Urothelium cell line (cell line): ENCODE measurements around the gene CPZ.
"Not testable (repeated sequence)": the region's sequence is repeated elsewhere in the genome, so short reads cannot be mapped to it uniquely, and the experiment has no call there.

Experiments used
- DNase-seq: peaks from one replicate; pipeline ENCODE4 v3.0.0; 2011; ENCODE audit warnings: low spot score, mixed read lengths
- FAIRE-seq: peaks from 2 replicates; lab custom pipeline; 2011; peaks lifted over from hg19 to GRCh38; lab: Jason Lieb, UNC

The CPZ gene

DNA sequence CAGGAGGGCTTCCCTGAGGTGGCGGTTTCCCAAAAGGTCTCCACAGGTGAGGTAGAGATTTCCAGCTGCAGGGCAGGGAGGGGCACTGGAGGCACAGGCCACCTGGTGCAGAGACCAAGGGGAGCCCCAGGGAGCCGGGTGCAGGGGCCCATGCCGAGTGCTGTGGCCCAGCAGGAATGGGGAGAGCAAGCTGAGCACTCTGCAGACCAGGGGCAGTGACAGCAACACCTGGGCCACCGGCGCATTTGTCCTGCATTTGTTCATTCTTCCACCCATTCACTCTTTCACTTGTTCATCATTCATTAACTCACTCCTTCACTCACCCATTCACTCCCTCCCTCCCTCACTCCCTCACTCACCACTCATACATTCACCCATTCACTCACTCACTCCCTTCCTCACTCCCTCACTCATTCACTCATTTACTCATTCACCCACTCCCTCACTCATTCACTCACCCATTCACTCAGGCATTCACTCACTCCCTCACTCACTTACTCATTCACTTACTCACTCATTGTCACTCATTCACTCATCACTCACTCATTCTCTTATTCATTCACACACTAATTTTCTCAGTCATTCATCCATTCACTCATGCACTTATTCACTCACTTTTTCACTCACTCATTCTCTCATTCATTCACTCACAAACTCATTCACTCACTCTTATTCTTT lies 16.3 kb downstream of the CPZ start:
- no peak for DNase-seq
- FAIRE-seq: no peak

DNA sequence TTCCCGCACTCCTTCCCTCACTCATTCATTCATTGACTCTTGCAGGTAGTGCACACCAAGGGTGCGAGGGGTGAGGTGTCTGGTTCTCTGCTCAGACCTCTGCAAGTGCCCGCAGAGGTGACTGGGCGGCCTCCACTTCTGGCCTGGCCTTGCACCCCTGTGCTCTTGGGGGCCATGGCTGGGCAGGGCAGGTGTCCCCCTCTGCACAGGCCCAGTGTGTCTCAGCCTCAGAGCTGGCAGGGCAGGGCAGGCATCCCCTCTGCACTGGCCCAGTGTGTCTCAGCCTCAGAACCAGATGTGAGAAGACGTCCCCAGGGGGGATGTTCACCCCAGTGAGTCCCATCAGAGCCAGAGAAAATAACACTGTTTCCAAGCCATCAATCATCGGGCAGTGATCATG lies 16.8 kb downstream of the CPZ start:
- DNase-seq (no peak), FAIRE-seq (no peak)

GRCh38 chr4:8609824-8610350 lies 17.3 kb downstream of the CPZ start:
- DNase-seq: no peak
- FAIRE-seq: no peak

- DNase-seq (no peak), FAIRE-seq (no peak)
Observed at GRCh38 chr4:8610858-8611616, 18.5 kb downstream of the CPZ start.

- DNase-seq: no peak
- FAIRE-seq: no peak
Observed at GRCh38 chr4:8612646-8613045, 20.1 kb downstream of the CPZ start.

DNA sequence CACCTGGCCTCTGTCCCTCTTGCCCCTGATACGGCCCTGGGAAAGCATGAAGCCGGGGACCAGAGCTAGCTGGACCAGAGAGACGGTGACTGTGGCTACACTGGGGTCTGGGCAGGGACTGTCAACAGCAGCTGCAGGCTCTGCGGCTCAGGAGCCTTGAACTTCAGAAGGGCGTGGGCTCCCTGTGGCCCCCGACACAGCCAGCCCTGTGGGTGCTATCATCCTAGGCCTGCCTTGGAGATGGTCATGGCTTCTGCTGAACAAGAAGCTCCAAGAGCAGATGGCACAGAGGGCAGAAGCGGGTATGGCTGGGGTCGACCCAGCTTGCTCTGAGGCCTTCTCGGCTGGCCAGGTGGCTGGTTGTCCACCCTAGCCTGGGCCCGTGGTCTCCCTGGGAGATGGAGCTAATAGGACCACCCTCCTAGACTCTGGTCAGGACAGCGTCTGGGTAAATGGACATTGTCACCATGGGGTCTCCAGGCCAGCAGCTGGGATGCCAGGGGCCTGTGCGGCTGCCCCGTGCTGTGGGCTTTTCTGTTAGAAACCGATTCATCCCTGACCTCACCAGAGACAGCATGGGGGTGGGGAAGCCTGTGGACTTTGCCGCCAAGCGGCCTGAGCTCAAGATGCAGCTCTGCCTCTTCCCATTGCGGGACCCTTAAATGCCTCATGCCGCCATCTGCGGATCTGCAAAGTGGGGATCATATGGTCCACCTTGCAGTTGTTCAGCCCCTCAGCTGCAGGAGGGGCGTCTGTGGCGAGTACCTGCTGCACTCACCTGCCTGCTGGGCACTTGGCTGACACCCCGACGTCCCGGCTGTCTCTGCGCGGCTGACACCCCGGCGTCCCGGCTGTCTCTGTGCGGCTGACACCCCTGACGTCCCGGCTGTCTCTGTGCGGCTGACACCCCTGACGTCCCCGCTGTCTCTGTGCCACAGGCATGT lies 21.1 kb downstream of the CPZ start:
- no peak for DNase-seq
- FAIRE-seq: no peak

DNA sequence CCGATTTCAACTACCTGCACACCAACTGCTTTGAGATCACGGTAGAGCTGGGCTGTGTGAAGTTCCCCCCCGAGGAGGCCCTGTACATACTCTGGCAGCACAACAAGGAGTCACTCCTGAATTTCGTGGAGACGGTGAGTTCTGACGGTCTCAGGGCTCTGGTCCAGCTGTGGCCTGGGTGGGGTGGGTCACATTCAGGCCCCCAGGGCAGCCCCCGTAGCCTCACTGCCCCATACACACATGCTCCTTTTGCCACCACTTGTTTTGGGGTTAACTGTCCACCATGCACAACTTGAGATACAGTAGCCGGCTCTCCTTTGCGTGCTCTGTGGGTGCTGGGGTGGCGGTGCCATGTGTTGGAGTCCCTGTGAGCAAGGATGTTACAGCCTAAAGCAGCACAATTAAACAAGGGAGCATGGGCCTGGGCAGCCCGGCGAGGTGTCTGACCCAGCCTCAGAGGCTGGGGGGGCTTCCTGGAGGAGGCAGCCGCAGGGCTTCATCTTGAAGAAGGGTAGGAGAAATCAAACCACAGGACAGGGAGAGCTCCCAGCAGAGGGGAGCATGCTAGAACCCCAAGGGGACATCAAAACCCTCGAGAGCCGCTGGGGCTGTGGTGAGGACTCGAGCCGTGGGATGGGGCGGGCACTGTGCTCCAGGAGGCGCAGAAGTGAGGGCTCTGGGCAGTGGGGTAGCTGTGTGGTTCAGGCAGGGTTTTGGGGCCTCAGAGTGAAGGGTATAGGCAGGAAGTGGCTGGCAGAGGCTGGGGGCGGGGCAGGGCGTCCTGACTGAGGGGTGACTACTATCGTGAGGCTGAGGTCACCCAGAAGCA lies 22.0 kb downstream of the CPZ start:
- FAIRE-seq (no peak), DNase-seq (no peak)

DNA sequence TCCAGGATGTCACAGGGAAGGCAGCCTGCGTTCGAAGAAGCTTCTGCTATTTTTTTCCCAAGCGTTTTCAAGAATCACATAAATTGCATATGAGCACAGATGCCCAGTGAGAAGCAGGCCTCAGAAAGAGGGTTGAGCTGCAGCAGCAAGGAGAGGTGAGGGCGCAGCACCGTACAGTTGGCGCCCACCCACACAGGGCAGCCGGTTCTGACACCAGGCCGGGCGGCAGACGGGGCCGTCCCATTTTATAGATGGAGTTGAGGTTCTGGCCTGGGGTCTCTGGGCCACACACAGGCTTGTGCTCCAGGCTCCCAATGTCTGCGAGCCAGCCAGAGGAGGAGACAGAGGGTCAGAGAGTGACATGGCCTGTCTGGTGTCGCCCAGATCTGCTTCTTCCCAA lies 22.8 kb downstream of the CPZ start:
- DNase-seq (no peak), FAIRE-seq (no peak)

GRCh38 chr4:8615921-8616787 lies 23.6 kb downstream of the CPZ start:
- FAIRE-seq (no peak), DNase-seq (no peak)

GRCh38 chr4:8616831-8617230 lies 24.3 kb downstream of the CPZ start:
- DNase-seq (no peak), FAIRE-seq (no peak)

DNA sequence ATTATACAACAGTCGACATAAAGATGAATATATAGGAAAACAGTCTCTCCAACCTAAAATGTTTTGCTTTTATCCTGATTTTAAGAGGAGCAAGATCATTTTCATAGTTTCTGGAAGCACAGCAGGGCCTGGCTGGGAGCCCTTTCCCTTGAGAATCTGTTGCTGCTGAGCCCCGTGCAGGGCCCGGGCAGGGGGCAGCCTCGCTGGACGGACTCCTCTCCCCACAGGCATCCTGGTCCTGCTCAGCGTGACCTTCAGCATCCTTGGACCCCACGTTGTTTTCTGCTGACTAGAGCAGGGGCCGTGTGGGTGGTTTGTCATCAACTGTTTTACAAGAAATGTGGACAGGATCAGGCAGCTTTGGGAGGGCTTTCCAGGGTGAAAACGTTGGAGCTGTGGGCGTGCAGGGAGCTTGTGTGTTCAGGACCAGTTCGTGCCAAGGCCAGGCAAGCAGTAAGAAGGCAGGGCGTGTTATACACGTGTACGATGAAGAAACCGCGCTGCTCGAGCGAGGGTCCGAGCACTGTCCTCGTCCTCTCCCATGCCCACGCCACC lies 25.0 kb downstream of the CPZ start:
- DNase-seq: no peak
- FAIRE-seq: no peak

GRCh38 chr4:8618421-8618820 lies 25.9 kb downstream of the CPZ start:
- FAIRE-seq (no peak), DNase-seq (no peak)

GRCh38 chr4:8618961-8619720 lies 26.6 kb downstream of the CPZ start:
- no peak for FAIRE-seq
- DNase-seq: no peak

DNA sequence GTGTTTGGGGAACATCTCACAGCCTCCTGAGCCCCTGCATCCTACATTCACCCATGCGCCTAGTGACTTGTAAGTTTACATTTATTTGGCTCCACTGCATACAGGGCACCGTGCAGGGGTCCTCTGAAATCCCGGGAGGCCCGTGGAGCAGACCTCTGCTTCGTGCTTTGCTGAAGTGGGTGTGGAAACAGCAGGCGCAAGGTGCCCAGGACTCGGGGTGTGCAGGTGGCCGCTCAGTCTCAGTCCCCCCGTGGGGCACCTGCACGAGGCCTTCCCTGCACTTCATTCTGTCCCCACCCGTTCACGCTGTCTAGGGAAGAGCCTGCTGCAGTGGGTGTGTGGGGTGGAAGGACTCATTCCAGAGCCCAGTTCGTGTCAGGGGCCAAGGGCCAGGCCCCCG lies 28.6 kb downstream of the CPZ start:
- not testable (repeated sequence) for DNase-seq, FAIRE-seq

GRCh38 chr4:8624601-8625272 lies 32.2 kb downstream of the CPZ start:
- not testable (repeated sequence) for FAIRE-seq

DNA sequence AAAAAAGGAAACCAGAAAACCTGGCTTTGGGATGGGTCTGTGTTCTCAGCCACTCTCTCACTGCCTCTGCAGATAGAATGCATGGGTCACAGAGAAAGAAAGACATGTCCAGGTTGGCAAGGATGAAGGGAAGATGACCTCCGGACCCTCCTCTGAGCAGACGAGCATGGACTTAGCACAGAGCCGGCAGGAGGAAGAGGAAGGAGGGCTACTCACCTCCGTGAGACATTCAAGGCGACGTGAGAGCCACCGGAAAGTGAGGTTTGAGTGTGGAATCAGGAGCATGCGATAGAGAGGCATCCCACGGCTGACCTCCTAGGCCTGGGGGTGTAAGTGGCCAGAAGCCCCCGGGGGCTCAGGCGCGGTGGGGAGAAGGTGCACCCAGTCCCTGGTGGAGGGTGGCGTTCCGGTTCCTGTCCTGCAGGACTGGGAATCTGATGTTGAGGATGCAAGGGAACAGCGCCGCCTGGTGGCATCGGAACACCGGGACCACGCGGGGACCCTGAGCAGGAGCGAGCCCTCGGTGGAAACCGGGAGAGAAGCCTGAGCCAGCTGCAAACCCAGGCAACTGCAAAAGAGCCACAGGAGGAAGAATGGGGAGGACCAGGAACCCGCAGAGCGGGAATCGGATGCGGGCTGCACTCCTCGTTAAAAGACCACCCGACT lies 37.8 kb downstream of the CPZ start:
- not testable (repeated sequence) for FAIRE-seq, DNase-seq

More at GRCh38 chr4:8624601-8625272, 32.2 kb downstream of the CPZ start:
- not testable (repeated sequence) for DNase-seq

GRCh38 chr4:8631896-8632295 lies 39.3 kb downstream of the CPZ start:
- FAIRE-seq, DNase-seq: not testable (repeated sequence)
